ENCODE measurements around the gene RAB6B. TPM values are rescaled to one million over a fixed set of nuclear protein-coding genes. Genes with fewer than 3 reads are reported as not detected.

The RAB6B gene
- polyA plus RNA-seq, 2 of the 4 experiments (the other 2 are of a cell fraction): 2.4 to 2.5 TPM

DNA sequence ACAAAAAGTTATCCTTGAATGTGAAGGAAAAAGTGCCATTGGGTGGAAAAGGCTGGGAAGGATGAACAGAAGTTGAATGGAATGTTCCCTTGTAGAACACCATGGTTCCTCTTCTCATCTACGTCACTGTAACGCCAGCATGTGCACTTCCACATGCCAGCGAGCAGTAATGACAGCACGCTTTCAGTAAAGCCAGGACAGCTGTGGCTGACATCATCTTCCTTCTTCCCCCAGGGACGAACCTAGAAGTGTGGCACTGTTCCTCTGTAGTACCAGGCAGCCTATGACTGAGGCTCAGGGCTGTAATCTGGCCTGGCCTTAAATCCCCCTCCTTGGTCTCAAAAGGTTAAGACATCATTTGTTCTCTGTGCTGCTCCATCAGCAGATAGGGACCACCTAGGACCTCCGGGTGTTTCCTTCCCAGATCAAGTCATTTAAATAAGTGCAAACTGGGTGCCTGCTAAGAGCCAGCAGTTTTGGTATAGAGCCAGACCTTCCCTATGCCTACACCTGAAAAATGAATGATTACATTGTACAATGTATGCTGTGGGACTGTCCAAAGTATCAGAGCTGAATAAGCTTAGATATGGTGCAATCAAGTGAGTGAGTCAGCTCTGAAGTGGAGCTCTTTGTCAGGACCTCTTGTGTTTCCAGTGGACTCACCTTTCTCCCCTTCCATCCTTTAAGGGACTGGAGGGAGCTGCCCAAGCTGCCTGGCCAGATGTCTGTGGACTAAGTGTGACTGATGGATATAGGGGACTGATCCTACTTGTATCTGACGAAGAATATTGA, 95.7 kb downstream of the RAB6B start:
- DNase-seq (ENCODE audit: low read depth in 1 of 2, low spot score in 1 of 2) (peak in 1 of 2 experiments; percentile 7), FAIRE-seq (no peak), ATAC-seq (peak; percentile 58 to 82; a peak in 5 of 6 replicates)
- H3K4me2 ChIP-seq: no peak overlapping the region
- H3K4me1 ChIP-seq: peaks cover 5% of the 10 kb centered on the region; the same call in 2 of the 3 replicates
- POLR2A ChIA-PET: no interaction called here
- no peak overlapping the region for H3K27ac ChIP-seq
- CTCF ChIA-PET: no interaction called here
- WGBS (ENCODE audit: missing lambda C conversion rate): 41% methylated on average over 7 of the region's 7 CpGs
- H3K4me3 ChIP-seq: no peak overlapping the region
- TF ChIP-seq NPAS2 (CRISPR knock-in tag; IDR thresholded peaks at IDR 0.05; ENCODE audit: borderline replicate concordance): no peak
- no peak for TF ChIP-seq RFX5 (IDR thresholded peaks at IDR 0.05)
- no peak for TF ChIP-seq HES2 (IDR thresholded peaks at IDR 0.05)
- TF ChIP-seq, protein P1, sequence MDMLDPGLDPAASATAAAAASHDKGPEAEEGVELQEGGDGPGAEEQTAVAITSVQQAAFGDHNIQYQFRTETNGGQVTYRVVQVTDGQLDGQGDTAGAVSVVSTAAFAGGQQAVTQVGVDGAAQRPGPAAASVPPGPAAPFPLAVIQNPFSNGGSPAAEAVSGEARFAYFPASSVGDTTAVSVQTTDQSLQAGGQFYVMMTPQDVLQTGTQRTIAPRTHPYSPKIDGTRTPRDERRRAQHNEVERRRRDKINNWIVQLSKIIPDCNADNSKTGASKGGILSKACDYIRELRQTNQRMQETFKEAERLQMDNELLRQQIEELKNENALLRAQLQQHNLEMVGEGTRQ (IDR thresholded peaks at IDR 0.05): no peak
- no peak for TF ChIP-seq SMC3 (IDR thresholded peaks at IDR 0.05)
- no peak for TF ChIP-seq NFE2L2 (conservative IDR thresholded peaks at IDR 0.05; ENCODE audit: low read length)
- no peak for TF ChIP-seq BHLHE40 (IDR thresholded peaks at IDR 0.05; ENCODE audit: low read depth, low read length)
- TF ChIP-seq HOXA7 (CRISPR knock-in tag; IDR thresholded peaks at IDR 0.05): no peak
- no peak for TF ChIP-seq HOXB5 (CRISPR knock-in tag; IDR thresholded peaks at IDR 0.05)
- TF ChIP-seq CTCF (IDR thresholded peaks at IDR 0.05): no peak
- TF ChIP-seq, protein P2, sequence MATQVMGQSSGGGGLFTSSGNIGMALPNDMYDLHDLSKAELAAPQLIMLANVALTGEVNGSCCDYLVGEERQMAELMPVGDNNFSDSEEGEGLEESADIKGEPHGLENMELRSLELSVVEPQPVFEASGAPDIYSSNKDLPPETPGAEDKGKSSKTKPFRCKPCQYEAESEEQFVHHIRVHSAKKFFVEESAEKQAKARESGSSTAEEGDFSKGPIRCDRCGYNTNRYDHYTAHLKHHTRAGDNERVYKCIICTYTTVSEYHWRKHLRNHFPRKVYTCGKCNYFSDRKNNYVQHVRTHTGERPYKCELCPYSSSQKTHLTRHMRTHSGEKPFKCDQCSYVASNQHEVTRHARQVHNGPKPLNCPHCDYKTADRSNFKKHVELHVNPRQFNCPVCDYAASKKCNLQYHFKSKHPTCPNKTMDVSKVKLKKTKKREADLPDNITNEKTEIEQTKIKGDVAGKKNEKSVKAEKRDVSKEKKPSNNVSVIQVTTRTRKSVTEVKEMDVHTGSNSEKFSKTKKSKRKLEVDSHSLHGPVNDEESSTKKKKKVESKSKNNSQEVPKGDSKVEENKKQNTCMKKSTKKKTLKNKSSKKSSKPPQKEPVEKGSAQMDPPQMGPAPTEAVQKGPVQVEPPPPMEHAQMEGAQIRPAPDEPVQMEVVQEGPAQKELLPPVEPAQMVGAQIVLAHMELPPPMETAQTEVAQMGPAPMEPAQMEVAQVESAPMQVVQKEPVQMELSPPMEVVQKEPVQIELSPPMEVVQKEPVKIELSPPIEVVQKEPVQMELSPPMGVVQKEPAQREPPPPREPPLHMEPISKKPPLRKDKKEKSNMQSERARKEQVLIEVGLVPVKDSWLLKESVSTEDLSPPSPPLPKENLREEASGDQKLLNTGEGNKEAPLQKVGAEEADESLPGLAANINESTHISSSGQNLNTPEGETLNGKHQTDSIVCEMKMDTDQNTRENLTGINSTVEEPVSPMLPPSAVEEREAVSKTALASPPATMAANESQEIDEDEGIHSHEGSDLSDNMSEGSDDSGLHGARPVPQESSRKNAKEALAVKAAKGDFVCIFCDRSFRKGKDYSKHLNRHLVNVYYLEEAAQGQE (IDR thresholded peaks at IDR 0.05): no peak
- TF ChIP-seq TP53 (CRISPR knock-in tag; IDR thresholded peaks at IDR 0.05): no peak
- TF ChIP-seq EP300 (IDR thresholded peaks at IDR 0.05): no peak
- no peak for TF ChIP-seq HDAC2 (IDR thresholded peaks at IDR 0.05)
- no peak for TF ChIP-seq EHF (CRISPR knock-in tag; IDR thresholded peaks at IDR 0.05)
- TF ChIP-seq, protein P3, sequence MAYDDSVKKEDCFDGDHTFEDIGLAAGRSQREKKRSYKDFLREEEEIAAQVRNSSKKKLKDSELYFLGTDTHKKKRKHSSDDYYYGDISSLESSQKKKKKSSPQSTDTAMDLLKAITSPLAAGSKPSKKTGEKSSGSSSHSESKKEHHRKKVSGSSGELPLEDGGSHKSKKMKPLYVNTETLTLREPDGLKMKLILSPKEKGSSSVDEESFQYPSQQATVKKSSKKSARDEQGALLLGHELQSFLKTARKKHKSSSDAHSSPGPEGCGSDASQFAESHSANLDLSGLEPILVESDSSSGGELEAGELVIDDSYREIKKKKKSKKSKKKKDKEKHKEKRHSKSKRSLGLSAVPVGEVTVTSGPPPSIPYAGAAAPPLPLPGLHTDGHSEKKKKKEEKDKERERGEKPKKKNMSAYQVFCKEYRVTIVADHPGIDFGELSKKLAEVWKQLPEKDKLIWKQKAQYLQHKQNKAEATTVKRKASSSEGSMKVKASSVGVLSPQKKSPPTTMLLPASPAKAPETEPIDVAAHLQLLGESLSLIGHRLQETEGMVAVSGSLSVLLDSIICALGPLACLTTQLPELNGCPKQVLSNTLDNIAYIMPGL (CRISPR knock-in tag; IDR thresholded peaks at IDR 0.05; ENCODE audit: borderline replicate concordance): no peak
- no peak for TF ChIP-seq POLR2AphosphoS2 (conservative IDR thresholded peaks at IDR 0.05; ENCODE audit: low read length)
- TF ChIP-seq, protein P4, sequence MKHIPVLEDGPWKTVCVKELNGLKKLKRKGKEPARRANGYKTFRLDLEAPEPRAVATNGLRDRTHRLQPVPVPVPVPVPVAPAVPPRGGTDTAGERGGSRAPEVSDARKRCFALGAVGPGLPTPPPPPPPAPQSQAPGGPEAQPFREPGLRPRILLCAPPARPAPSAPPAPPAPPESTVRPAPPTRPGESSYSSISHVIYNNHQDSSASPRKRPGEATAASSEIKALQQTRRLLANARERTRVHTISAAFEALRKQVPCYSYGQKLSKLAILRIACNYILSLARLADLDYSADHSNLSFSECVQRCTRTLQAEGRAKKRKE (CRISPR knock-in tag; IDR thresholded peaks at IDR 0.05; ENCODE audit: low read depth): no peak
- no peak for TF ChIP-seq RAD21 (conservative IDR thresholded peaks at IDR 0.05 in 1 of 2, IDR thresholded peaks at IDR 0.05 in 1 of 2)
- H3K9me3 ChIP-seq: no peaks in the 10 kb centered on the region
